Heart left ventricle (tissue), 16 donors: ENCODE data around the gene CFAP251. TPM values are rescaled to one million over a fixed set of nuclear protein-coding genes. Genes with fewer than 3 reads are reported as not detected.

ENCODE experiments used
- ATAC-seq, 4 donors: fragments of 200-7000 bp; cut with Tn5 transposase; one replicate each; pipeline ENCODE4 v1.9.1; 2020 to 2022; ENCODE audit warnings: moderate library complexity in 4 of 4, mild to moderate bottlenecking in 3 of 4, moderate number of reproducible peaks in 1 of 4
- DNase-seq, 5 donors: peaks; one replicate each; pipeline ENCODE4 v3.0.0-alpha.2; 2020
- H3K27ac ChIP-seq, 12 donors: fragments of 200-600 bp; sonication (generic) in 4 of 12; one replicate each; pipeline versions ENCODE4 v1.5.0 to v1.8.0; 2016 to 2022; ENCODE audit warnings: mild to moderate bottlenecking in 2 of 12
- H3K27me3 ChIP-seq, 9 donors: fragments of 200-600 bp; sonication (generic) in 2 of 9; one replicate each; pipeline versions ENCODE4 v1.5.1 to v1.8.0; 2016 to 2022; ENCODE audit warnings: mild to moderate bottlenecking in 3 of 9
- H3K36me3 ChIP-seq, 9 donors: fragments of 200-600 bp; sonication (generic) in 2 of 9; one replicate each; pipeline versions ENCODE4 v1.5.0 to v1.8.0; 2018 to 2022; ENCODE audit warnings: mild to moderate bottlenecking in 2 of 9
- H3K4me1 ChIP-seq, 12 donors: fragments of 200-600 bp; sonication (generic) in 4 of 12; one replicate each; pipeline versions ENCODE4 v1.5.0 to v1.8.0; 2016 to 2022; ENCODE audit warnings: mild to moderate bottlenecking in 3 of 12
- H3K4me3 ChIP-seq, 12 donors: fragments of 200-600 bp; sonication (generic) in 4 of 12; one replicate each; pipeline versions ENCODE4 v1.5.0 to v1.8.0; 2017 to 2022; ENCODE audit warnings: mild to moderate bottlenecking in 9 of 12, moderate library complexity in 4 of 12
- H3K9me3 ChIP-seq, 12 donors: fragments of 200-600 bp; sonication (generic) in 4 of 12; one replicate each; pipeline versions ENCODE4 v1.5.0 to v1.8.0; 2016 to 2022; ENCODE audit warnings: mild to moderate bottlenecking in 1 of 12
- POLR2A ChIP-seq, 2 donors: fragments of 450-650 bp; IDR thresholded peaks; one replicate each; pipeline ENCODE4 v1.6.1; 2017; ENCODE audit warnings: antibody characterized with exemption in 2 of 2, mild to moderate bottlenecking in 2 of 2, moderate library complexity in 2 of 2
- WGBS, 4 donors: extraction: QIAGEN DNeasy Blood & Tissue Kit in 2 of 4; methylation state at CpG; one replicate each; pipeline versions ENCODE4 v1.1.5 to v1.1.7; 2013 to 2018; 5-methylcytosine and 5-hydroxymethylcytosine counted together
- intact Hi-C, 10 donors: fragments of 100-400 bp; cut with DNase I; formaldehyde crosslinking; loops; one replicate each; pipeline versions ENCODE4 v1.11.1 to v1.14.2; 2022
- polyA plus RNA-seq, 2 donors: library from polyadenylated mRNA; stranded (reverse); fragments of 200-250 nt; gene quantifications; one replicate each; pipeline ENCODE4 v1.2.3, GENCODE V29; 2013
- total RNA-seq, 9 donors: library from RNA; depleted of rRNA in 2 of 9; stranded (reverse); fragments of >200 nt in 2 of 9; fragmentation: NEBNext Ultra II Directional in 3 of 9; extraction: Animal tissue kit (Norgen Biotek cat#: 25700) in 3 of 9; gene quantifications; one replicate each; pipeline versions ENCODE4 v1.1.0 to v1.2.4, GENCODE V29; 2016 to 2023
- TF ChIP-seq, protein P1 (sequence below), 12 donors: fragments of 200-600 bp; sonication (generic) in 4 of 12; IDR thresholded peaks; one replicate each; pipeline versions ENCODE4 v1.5.0 to v1.8.0; 2018 to 2022; ENCODE audit warnings: antibody characterized with exemption in 12 of 12, mild to moderate bottlenecking in 5 of 12
- donor health status: ischemic (EF 13 %, LVEDD 7.1; RV severe dilation, severe dysfunction).
- donor health status: healthy with polysubstance abuse.
- donor health status: DM: no; HTN: yes; CAD: no.
- donor health status: DM: no; HTN: no; CAD: no.
- donor health status: ischemic (EF 25% LVEDD 6.9; RV normal size, moderate dysfunction).
- donor health status: ischemic (EF 25% LVEDD 5.7; RV mildly dilated, moderate dysfunction).
- donor health status: healthy.
- donor health status: DM: yes; HTN: yes; CAD: no.
- donor health status: ischemic (EF 35%, LVEDD 5.7; RV mildly dilated, moderate dysfunction).
- donor health status: nonischemic (EF 11% LVEDD 7.7; RV severe dilation, severe dysfunction).
- donor health status: DM: yes; HTN: yes; CAD: no.
- donor health status: PGD.
- donor health status: ischemic (EF 29% LVEDD 5.4; RV normal size, mild dysfunction).
- donor health status: nonischemic (EF 23%, LVEDD 6.1; RV moderate dilation, normal function).

Gene CFAP251
- total and polyA plus RNA-seq, 11 donors, result 0.60 to 8.0 (median 1.4) TPM

DNA sequence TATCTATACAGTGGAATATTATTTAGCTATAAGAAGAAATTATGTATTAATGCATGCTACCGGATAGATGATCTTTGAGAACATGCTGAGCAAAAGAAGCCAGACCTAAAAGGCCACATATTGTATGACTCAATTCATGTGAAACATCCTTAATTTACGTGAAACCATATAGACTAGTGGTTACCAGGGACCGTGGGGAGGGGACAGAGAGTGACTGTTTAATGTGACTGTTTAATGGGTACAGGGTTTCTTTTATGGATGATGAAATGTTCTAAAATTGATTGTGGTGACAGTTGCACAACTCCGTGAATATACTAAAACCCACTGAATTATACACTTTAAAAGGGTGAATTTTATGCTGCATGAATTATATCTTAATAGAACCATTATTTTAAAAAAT, 94.7 kb downstream of the CFAP251 start:
- Histone ChIP-seq H3K27me3 (no peaks in the 10 kb centered on the region), H3K4me1 (no peaks in the 10 kb centered on the region), H3K9me3 (peaks cover 0 to 4% (median 2%) of the 10 kb centered on the region in 12 donors), H3K27ac (no peak overlapping the region), H3K4me3 (no peak overlapping the region), H3K36me3 (no peaks in the 10 kb centered on the region)
- TF ChIP-seq, protein P1, sequence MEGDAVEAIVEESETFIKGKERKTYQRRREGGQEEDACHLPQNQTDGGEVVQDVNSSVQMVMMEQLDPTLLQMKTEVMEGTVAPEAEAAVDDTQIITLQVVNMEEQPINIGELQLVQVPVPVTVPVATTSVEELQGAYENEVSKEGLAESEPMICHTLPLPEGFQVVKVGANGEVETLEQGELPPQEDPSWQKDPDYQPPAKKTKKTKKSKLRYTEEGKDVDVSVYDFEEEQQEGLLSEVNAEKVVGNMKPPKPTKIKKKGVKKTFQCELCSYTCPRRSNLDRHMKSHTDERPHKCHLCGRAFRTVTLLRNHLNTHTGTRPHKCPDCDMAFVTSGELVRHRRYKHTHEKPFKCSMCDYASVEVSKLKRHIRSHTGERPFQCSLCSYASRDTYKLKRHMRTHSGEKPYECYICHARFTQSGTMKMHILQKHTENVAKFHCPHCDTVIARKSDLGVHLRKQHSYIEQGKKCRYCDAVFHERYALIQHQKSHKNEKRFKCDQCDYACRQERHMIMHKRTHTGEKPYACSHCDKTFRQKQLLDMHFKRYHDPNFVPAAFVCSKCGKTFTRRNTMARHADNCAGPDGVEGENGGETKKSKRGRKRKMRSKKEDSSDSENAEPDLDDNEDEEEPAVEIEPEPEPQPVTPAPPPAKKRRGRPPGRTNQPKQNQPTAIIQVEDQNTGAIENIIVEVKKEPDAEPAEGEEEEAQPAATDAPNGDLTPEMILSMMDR (IDR thresholded peaks at IDR 0.05), result no peak
- TF ChIP-seq POLR2A (IDR thresholded peaks at IDR 0.05), result no peak
- DNase-seq, result no peak
- ATAC-seq, result no peak
- intact Hi-C loops, result no loop called here
- 86 to 94% (median 92%) methylated on average over 4 of the region's 4 CpGs for WGBS, 4 donors

DNA sequence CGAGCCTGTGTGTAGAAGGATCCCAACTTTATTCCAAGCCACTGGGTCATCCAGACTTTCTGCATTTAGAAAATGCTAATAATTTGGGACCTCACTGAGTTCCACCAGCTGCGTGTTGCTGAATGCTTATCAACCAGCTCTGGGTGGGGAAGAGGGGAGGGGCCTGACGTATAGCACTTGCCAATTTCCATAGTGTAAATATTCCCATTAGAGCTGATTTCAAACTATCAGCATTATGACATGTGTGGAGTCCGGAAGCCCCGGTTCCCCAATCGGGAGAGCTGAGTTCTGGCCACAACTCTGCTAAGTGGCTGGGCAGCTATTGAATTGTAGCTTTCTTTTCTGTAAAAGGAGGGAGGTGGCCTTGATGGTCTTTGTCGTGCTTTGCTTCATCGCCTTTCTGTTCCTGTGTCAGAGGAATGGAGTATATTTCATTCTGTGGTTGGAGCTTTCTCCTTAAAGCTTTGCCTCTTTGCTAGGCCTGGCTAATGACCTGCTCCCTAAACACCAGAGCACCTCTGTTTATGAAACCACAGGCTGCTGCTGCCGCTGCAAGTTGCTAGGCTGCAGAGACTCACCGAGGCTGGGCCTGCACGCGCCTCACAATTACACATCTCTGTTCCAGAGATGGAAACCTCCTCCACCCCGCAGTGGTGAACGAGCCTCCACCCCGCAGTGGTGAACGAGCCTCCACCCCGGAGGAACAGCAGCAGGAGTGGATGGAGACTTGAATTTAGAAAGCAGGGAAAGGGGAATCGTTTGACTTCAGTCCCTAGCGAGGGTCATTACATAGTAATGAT, 95.6 kb downstream of the CFAP251 start:
- peaks cover 0 to 12% (median 9%) of the 10 kb centered on the region in 12 donors for H3K9me3 ChIP-seq
- DNase-seq (no peak), ATAC-seq (no peak)
- H3K27me3 ChIP-seq, result no peaks in the 10 kb centered on the region
- no peaks in the 10 kb centered on the region for H3K4me1 ChIP-seq
- H3K27ac ChIP-seq, result no peak overlapping the region
- no peaks in the 10 kb centered on the region for H3K36me3 ChIP-seq
- intact Hi-C loops, result no loop called here
- no peak for TF ChIP-seq POLR2A (IDR thresholded peaks at IDR 0.05)
- TF ChIP-seq, protein P1 (IDR thresholded peaks at IDR 0.05), result no peak
- 82 to 86% (median 84%) methylated on average over 19 of the region's 19 CpGs for WGBS, 4 donors
- H3K4me3 ChIP-seq, result no peak overlapping the region

DNA sequence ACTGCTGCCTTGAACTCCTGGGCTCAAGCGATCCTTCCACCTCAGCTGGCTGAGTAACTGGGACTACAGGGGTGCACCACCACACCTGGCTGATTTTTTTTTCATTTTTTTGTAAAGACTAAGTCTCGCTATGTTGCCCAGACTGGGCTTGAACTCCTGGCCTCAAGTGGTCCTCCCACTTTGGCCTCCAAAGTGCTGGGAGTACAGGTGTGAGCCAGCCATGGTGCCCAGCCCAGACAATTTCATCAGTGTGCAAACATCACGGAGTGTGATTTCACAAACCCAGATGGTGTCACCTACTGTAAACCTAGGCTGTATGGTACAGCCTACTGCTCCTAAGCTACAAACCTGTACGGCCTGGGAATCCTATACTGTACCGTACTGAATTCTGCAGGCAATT, 96.4 kb downstream of the CFAP251 start:
- no peaks in the 10 kb centered on the region for H3K27me3 ChIP-seq
- no peak for DNase-seq
- no peak for TF ChIP-seq POLR2A (IDR thresholded peaks at IDR 0.05)
- TF ChIP-seq, protein P1 (IDR thresholded peaks at IDR 0.05), result no peak
- peaks cover 0 to 13% (median 9%) of the 10 kb centered on the region in 12 donors for H3K9me3 ChIP-seq
- 92 to 96% (median 95%) methylated on average over 5 of the region's 5 CpGs for WGBS, 4 donors
- no peaks in the 10 kb centered on the region for H3K36me3 ChIP-seq
- intact Hi-C loops, result no loop called here
- no peaks in the 10 kb centered on the region for H3K4me1 ChIP-seq
- H3K27ac ChIP-seq, result no peak overlapping the region
- ATAC-seq, result no peak
- no peak overlapping the region for H3K4me3 ChIP-seq

DNA sequence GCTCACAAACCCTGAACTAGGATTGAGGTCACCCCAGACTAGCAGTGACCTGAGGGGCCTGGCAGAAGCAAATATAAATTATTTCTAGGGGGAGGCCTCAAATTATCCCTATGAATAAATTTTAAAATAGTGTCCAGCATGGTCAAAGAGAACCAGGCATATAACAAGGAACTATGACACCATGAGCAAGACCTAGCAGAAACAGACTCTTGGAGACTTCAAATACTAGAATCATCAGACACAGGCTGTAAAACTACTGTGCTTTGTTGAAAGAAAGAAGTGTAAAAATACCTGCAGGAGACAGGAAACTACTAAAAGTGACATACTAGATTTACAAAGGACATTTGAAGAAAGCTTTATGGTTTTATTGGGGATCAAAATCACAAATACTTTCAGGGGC, 100.1 kb downstream of the CFAP251 start:
- no peak overlapping the region for H3K4me3 ChIP-seq
- H3K27ac ChIP-seq, result no peak overlapping the region
- ATAC-seq (no peak), DNase-seq (no peak)
- H3K27me3 ChIP-seq, result peaks cover 0 to 11% (median 0%) of the 10 kb centered on the region in 9 donors
- H3K4me1 ChIP-seq, result peaks cover 0 to 18% (median 7%) of the 10 kb centered on the region in 12 donors
- intact Hi-C loops, result no loop called here
- H3K9me3 ChIP-seq, result peaks cover 0 to 13% (median 9%) of the 10 kb centered on the region in 12 donors
- TF ChIP-seq, protein P1 (IDR thresholded peaks at IDR 0.05), result no peak
- no peak for TF ChIP-seq POLR2A (IDR thresholded peaks at IDR 0.05)
- H3K36me3 ChIP-seq, result no peaks in the 10 kb centered on the region
